ENCODE measurements around the gene PP2D1. TPM values are rescaled to one million over a fixed set of nuclear protein-coding genes. Genes with fewer than 3 reads are reported as not detected.
"Not testable (repeated sequence)": the region's sequence is repeated elsewhere in the genome, so short reads cannot be mapped to it uniquely, and the experiment has no call there.

Gene PP2D1
- not detected in 2 replicates for total RNA-seq

GRCh38 chr3:20012164-20012563, at the start of gene PP2D1:
Gene PP2D1, minus strand, starts transcription at chr3:20012264. Its CDS starts 192 bp downstream, at chr3:20012072.
- DNase-seq: no peak

- no peak for DNase-seq
Observed at GRCh38 chr3:20060974-20061685, 49.1 kb upstream of the PP2D1 start.

- no peak for DNase-seq
Observed at GRCh38 chr3:20059929-20060328, 47.9 kb upstream of the PP2D1 start.

GRCh38 chr3:20057612-20058180, 45.6 kb upstream of the PP2D1 start:
- peak; percentile 9 for DNase-seq

- peak; percentile 82 for DNase-seq
Observed at GRCh38 chr3:20056725-20057611, 44.9 kb upstream of the PP2D1 start.

- DNase-seq: peak; percentile 11
Observed at GRCh38 chr3:20055842-20056241, 43.8 kb upstream of the PP2D1 start.

- DNase-seq: peak; percentile 20
Observed at GRCh38 chr3:20055020-20055775, 43.1 kb upstream of the PP2D1 start.

- peak; percentile 90 for DNase-seq
Observed at GRCh38 chr3:20054549-20054987, 42.5 kb upstream of the PP2D1 start.

- DNase-seq: no peak
Observed at GRCh38 chr3:20052851-20053250, 40.8 kb upstream of the PP2D1 start.

GRCh38 chr3:20051123-20051806, 39.2 kb upstream of the PP2D1 start:
- no peak for DNase-seq

GRCh38 chr3:20047976-20048883, 36.2 kb upstream of the PP2D1 start:
- DNase-seq: no peak

GRCh38 chr3:20047341-20047779, 35.3 kb upstream of the PP2D1 start:
- DNase-seq: no peak

- DNase-seq: no peak
Observed at GRCh38 chr3:20046556-20046955, 34.5 kb upstream of the PP2D1 start.

GRCh38 chr3:20045141-20045540, 33.1 kb upstream of the PP2D1 start:
- DNase-seq: not testable (repeated sequence)

- no peak for DNase-seq
Observed at GRCh38 chr3:20043825-20044224, 31.8 kb upstream of the PP2D1 start.

GRCh38 chr3:20043396-20043795, 31.3 kb upstream of the PP2D1 start:
- peak; percentile 72 for DNase-seq

- no peak for DNase-seq
Observed at GRCh38 chr3:20042331-20042730, 30.3 kb upstream of the PP2D1 start.

GRCh38 chr3:20041197-20041780, 29.2 kb upstream of the PP2D1 start:
- peak; percentile 68 for DNase-seq

GRCh38 chr3:20040548-20041196, 28.6 kb upstream of the PP2D1 start:
- peak; percentile 60 for DNase-seq
